ENCODE results near the gene ACAP3.
A peak's percentile ranks its signal among the peaks of the same experiment; 100 is the strongest.

ACAP3 gene

DNA sequence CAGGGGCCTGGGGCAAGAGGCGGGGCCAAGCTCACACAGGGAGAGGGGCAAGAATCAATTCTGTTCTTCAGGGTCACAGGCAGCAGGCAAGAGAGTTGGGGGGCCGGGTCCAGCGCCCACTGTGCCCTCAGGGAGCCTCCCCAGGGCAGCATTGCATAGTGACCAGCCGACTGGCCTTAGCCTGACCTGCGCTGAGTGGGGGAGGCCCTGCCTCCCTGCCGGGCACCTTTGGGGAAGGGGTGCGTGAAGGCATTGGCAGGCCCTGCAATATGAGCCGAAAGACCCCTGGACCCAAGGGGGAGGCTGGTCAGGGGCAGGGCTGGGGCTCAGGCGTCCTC is 15.3 kb downstream of the ACAP3 start:
- H3K4me3 ChIP-seq (ENCODE audit: low read depth, low read length), result no peak overlapping the region
- TF ChIP-seq MAX (IDR thresholded peaks at IDR 0.05; ENCODE audit: low read depth, low read length), result no peak
- TF ChIP-seq MYC (IDR thresholded peaks at IDR 0.05; ENCODE audit: low read depth, low read length), result no peak
- TF ChIP-seq CTCF (IDR thresholded peaks at IDR 0.05; ENCODE audit: low read depth, low read length), result no peak
- TF ChIP-seq POLR2A (IDR thresholded peaks at IDR 0.05; ENCODE audit: extremely low read depth, insufficient read length), result no peak
- no peak for DNase-seq (ENCODE audit: low read depth)

DNA sequence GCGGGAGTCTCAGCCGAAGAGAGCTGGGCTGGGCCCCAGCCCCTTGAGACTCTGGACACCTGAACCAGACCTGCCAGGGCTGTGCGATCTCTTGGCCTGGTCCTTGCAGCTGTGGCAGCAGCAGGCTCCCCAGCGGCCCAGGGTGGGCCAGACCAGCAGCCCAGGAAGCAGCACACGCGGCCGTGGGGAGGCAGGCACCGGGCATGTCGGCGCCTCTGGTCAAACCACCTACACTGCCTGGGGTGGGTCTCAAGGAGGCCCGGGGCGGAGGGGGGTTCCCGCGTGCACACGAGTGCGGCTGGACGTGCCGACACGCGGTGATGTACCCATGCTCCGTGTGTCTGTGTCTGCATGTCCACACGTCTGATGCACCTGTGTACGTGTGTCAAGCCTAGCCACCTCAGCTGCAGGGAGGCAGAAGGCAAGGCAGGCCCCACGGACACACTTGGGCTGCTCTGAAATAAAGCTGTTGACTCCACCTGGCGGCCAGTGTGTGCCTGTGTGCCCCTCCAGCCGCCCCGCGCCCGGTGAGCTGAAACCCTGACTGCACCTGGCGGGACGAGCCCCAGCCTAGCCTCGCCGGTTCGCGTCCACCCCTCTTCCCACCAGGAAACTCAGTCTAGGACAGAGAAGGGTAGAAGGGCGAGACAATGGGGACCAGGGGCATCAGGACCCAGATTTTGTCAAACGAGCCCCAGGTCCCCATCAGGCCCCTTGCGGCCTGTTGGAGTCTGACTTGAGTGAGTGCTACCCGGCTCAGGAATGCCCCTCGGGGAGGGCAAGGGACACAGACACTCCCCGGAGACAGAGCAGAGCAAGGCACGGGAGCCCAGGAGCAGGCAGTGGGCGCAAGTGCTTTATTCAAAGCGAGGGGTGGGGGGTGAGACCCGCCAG is 15.9 kb downstream of the ACAP3 start:
- TF ChIP-seq CTCF (IDR thresholded peaks at IDR 0.05; ENCODE audit: low read depth, low read length), result peak; percentile 44
- no peak for TF ChIP-seq MYC (IDR thresholded peaks at IDR 0.05; ENCODE audit: low read depth, low read length)
- TF ChIP-seq POLR2A (IDR thresholded peaks at IDR 0.05; ENCODE audit: extremely low read depth, insufficient read length), result no peak
- no peak for TF ChIP-seq MAX (IDR thresholded peaks at IDR 0.05; ENCODE audit: low read depth, low read length)
- no peak overlapping the region for H3K4me3 ChIP-seq (ENCODE audit: low read depth, low read length)
- DNase-seq (ENCODE audit: low read depth), result peak; percentile 71

DNA sequence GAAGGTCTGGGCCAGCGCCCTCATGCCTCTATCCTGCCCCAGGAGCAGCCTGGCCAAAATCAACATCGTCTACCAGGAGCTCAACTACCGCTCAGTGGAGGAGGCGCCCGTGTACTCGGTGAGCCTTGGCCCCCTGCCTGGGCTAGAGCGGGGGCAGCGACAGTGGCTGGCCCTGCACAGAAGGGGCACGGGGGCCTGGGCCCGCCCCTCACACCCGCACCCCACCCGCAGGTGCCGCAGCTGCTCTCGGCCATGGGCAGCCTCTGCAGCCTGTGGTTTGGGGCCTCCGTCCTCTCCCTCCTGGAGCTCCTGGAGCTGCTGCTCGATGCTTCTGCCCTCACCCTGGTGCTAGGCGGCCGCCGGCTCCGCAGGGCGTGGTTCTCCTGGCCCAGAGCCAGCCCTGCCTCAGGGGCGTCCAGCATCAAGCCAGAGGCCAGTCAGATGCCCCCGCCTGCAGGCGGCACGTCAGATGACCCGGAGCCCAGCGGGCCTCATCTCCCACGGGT is 16.7 kb downstream of the ACAP3 start:
- no peak for DNase-seq (ENCODE audit: low read depth)

DNA sequence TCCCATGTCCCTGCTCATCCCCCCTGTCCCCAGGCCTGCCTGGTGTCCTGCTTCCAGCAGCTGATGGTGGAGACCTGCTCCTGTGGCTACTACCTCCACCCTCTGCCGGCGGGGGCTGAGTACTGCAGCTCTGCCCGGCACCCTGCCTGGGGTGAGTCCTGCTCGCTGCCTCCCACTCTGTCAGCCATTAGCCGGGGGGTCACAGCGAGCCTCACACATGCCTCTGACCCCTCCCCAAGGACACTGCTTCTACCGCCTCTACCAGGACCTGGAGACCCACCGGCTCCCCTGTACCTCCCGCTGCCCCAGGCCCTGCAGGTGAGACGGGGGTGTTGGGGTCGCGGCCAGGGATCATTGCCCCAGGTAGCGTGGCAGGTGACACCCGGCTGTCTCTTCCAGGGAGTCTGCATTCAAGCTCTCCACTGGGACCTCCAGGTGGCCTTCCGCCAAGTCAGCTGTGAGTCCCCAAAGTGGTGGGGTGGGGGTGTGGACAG is 17.4 kb downstream of the ACAP3 start:
- TF ChIP-seq CTCF (IDR thresholded peaks at IDR 0.05; ENCODE audit: low read depth, low read length) (peak; percentile 7), MYC (IDR thresholded peaks at IDR 0.05; ENCODE audit: low read depth, low read length) (no peak)
- DNase-seq (ENCODE audit: low read depth), result peak; percentile 43
- H3K4me3 ChIP-seq (ENCODE audit: low read depth, low read length), result no peak overlapping the region

More for the DNA sequence above, 16.7 kb downstream of the ACAP3 start:
- H3K4me3 ChIP-seq (ENCODE audit: low read depth, low read length), result no peak overlapping the region
- TF ChIP-seq POLR2A (IDR thresholded peaks at IDR 0.05; ENCODE audit: extremely low read depth, insufficient read length) (no peak), MYC (IDR thresholded peaks at IDR 0.05; ENCODE audit: low read depth, low read length) (no peak), MAX (IDR thresholded peaks at IDR 0.05; ENCODE audit: low read depth, low read length) (no peak), CTCF (IDR thresholded peaks at IDR 0.05; ENCODE audit: low read depth, low read length) (no peak)

GRCh38 chr1:1287288-1288110 is 20.2 kb downstream of the ACAP3 start:
- no peak for TF ChIP-seq POLR2A (IDR thresholded peaks at IDR 0.05; ENCODE audit: extremely low read depth, insufficient read length)
- no peak for TF ChIP-seq MAX (IDR thresholded peaks at IDR 0.05; ENCODE audit: low read depth, low read length)
- DNase-seq (ENCODE audit: low read depth), result no peak

More at GRCh38 chr1:1287288-1288110, 20.2 kb downstream of the ACAP3 start:
- no peak overlapping the region for H3K4me3 ChIP-seq (ENCODE audit: low read depth, low read length)
